ENCODE measurements around the gene PNMT. TPM values are rescaled to one million over a fixed set of nuclear protein-coding genes. Genes with fewer than 3 reads are reported as not detected.

Gene PNMT
- polyA plus RNA-seq, 10 donors, result 2.1 to 5.8 (median 3.5) TPM

DNA sequence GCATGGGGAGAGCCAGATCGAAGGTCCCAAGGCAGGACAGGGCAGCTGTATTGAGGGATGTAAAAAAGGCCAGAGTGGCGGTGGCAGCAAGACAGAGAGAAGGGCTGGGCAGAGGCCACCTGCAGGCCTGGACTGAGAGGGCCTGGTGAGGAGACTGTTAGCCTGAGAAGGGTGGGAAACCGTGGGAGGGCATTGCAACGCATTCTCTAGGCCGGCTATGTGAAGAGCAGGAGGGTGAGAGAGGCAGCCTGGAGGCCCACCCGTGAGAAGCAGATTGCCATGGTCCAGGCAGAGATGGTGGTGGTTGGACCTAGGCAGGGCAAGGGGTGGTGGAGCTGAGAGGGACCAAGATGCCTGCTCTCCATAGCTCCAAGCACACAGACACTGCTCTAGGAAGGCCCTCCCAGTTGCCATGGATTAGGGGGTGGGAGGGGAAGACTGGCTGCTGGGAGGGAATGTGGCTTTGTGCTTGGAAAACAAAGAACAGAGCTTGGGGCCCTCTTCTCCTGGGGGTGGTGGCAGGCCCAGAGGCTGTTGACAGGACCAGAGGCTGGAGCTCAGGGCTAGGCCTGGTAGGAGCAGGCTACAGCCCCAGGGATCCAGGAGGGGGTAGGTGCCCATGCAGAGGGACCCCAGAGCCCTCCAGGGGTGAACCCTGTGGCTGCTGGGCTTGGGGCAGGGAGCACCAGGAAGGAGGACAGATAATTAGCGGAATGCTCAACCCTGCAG is 15.5 kb upstream of the PNMT start:
- DNase-seq, result no peak

DNA sequence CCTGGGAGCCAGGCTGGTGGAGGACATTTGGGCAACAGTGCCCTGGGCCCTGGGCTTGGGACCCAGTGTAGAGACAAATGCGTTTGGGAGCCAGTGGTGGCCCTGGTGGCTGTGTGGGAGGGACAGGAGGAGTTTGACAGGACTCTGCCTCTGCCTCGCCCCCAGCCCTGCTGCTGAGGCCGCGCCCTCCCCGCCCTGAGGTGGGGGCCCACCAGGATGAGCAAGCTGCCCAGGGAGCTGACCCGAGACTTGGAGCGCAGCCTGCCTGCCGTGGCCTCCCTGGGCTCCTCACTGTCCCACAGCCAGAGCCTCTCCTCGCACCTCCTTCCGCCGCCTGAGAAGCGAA is 15.0 kb upstream of the PNMT start:
- DNase-seq, result no peak

DNA sequence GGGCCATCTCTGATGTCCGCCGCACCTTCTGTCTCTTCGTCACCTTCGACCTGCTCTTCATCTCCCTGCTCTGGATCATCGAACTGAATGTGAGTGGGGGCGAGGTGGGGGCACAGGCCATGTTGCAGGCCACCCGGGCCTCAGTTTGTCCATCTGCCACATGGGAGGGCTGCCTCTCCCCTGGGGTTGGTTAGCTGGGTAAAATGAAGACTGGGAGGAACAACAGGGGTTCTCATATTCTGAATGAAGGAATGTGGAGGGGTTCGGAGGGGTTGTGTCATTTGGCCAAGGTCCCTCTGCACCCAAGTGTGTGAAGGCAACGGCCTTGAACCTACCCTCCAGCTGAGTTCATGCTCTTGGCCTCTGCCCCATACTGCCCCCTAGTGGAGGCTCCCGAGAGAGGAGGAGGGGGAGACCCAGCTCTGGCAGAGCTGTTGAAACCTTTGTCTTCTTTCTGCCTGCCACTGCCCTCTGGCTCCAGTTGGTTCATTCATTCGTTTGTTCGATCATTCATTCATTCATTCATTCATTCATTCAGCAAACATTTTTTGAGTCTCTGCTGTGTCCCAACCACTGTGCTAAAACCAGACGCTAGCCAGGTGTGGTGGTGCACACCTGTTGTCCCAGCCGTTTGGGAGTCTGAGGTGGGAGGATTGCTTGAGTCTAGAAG is 14.5 kb upstream of the PNMT start:
- no peak for DNase-seq

DNA sequence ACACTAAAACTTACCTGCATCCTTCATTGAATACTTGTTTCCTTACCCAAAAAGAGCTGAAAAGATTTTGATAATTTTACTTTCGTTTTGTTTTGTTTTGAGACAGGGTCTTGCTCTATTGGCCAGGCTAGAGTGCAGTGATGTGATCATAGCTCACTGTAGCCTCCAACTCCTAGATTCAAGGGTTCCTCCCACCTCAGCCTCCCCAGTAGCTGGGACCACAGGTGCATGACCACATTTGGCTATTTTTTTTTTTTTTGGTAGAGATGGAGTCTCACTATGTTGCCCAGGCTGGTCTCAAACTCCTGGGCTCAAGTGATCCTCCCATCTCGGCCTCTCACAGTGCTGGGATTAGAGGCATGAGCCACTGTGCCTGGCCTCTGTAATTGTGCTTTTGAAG is 13.1 kb upstream of the PNMT start:
- DNase-seq, result no peak

DNA sequence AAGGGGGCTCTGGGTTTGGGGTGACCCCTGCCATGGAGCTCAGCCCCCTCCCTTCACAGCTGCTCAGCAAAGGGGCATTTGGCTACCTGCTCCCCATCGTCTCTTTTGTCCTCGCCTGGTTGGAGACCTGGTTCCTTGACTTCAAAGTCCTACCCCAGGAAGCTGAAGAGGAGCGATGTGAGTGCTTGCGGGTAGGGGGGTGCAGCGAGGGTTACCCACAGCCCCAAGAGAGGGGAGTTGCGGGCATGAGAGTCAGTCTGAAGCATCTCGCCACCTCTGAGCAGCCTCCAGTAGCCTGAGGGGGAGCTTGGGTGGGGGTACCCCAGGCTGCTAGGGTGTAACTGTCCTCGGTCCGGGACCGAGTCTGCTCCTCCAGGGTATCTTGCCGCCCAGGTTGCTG is 9.9 kb upstream of the PNMT start:
- DNase-seq, result no peak

DNA sequence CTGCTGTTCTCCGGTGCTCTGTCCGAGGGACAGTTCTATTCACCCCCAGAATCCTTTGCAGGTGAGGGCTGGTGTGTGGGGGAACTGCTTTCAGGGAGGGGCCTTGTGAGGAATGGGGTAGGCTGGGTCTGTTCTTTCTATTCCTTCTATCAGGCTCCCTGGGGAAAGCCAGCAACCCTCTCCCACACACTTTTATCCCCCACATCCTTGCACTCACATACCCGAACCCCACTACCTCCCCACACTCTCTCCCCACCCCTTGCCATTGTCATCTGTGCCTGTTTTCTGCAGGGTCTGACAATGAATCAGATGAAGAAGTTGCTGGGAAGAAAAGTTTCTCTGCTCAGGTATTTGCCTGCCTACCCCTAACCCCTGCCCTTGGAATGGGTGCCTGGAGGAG is 9.5 kb upstream of the PNMT start:
- DNase-seq, result no peak

DNA sequence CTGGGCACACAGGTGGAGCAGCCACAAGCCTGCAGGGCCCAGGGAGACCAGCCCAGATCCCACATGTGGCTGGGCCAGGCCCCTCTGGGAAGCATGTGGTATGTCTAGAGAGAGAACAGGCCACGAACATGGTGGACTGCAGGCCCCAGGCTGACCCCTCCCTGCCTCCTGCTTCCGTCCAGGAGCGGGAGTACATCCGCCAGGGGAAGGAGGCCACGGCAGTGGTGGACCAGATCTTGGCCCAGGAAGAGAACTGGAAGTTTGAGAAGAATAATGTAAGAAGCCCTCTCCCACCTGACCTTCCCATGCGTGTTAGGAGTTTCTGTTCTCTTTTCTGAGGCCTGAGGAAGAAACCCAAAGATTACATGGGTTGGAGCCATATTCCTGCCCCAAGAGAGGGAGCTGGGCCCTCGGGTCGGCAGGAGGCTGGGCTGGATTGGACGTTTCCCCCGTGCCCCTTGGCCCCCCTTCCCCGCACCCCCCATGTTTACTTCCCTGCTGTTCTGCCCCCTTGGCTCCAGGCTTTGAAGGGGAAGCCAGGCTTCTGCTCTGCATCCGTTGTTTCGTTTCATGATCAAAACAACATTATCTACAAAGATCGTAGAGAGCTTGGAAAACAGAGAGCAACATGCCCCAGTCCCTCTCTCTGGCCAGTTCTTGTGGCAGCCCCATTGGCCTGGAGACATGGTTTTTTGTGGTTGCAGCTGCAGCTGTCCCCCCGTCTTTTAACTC is 8.8 kb upstream of the PNMT start:
- DNase-seq, result no peak

DNA sequence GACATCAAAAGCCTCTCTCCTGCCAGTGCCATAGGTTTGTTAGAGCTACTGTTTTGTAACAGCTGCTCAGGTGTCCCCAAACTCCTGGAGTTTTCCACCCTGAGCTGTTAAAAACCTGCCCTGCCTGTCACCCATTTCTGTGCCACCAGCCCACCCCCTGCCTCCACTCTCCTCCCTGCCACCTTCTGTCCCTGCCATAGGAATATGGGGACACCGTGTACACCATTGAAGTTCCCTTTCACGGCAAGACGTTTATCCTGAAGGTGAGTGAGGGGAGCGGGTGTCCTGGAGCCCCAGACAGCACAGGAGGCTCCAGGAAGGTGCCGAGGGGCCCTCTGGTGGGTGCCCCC is 8.3 kb upstream of the PNMT start:
- no peak for DNase-seq

DNA sequence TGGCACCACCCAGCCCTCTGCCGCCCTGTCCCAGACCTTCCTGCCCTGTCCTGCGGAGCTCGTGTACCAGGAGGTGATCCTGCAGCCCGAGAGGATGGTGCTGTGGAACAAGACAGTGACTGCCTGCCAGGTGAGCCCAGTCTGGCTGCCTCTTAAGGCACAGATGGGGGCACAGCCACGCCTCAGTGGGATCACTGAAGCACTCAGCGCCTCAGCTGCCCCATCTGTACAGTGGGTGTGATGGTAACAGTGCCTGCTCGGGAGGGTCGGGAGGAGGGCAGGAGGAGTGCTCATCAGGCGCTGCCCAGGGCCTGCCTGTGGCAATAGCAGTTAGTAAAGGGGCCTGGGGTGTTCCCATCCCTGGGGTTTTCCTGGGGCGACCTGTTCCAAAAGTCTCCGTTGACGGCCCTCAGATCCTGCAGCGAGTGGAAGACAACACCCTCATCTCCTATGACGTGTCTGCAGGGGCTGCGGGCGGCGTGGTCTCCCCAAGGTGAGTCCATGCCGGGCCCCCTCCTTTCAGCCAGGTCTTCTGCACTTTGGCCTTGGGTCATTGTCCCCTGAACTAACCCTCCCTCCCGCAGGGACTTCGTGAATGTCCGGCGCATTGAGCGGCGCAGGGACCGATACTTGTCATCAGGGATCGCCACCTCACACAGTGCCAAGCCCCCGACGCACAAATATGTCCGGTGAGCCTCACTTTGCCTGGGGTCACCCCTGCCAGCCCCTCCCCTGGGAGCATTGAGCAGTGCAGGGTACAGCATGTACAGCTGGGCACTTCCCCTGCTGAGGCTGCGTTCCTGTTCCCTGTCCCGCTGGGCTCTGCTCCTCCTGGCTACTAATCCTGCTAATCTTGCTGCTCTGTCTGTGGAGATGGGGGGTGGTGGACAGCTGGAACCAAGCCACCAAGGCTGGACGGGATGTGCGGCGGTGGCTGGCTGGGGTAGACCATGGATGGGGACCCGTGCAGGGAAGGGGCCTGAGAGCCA is 7.6 kb upstream of the PNMT start:
- DNase-seq, result no peak

DNA sequence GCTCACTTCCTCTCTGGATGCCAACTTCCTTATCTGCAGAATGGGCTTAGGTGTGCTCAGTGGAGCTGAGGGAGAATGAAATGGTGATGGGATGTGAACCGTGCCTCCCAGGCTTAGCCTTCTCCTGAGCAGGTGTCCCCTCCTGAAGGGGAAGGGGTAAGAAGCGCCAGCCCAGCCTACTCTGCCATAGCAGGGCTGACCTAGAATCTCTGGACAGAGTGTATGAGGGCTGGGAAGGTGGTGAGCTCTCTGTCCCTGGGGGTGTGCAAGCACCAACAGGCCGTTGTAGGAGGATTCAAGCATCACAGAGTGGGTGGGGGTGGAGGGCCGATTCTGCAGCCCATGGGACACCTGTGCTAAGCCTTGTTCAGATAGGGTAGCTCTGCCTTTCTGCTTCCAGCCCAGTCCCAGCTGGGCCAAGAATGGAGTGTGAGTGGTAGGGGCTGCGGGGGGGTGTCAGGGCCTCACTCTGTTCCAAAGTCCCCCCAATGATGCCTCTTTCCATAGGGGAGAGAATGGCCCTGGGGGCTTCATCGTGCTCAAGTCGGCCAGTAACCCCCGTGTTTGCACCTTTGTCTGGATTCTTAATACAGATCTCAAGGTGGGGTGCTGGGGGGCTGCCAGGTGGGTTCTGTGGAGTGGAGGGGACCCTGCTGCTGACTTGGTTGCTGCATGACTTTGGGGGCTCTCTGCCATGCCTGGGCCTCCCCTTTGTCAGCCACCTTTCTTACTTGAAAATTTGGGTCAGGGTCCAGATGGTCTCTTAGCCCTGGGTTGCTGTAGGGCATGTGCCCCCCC is 6.3 kb upstream of the PNMT start:
- DNase-seq, result no peak

DNA sequence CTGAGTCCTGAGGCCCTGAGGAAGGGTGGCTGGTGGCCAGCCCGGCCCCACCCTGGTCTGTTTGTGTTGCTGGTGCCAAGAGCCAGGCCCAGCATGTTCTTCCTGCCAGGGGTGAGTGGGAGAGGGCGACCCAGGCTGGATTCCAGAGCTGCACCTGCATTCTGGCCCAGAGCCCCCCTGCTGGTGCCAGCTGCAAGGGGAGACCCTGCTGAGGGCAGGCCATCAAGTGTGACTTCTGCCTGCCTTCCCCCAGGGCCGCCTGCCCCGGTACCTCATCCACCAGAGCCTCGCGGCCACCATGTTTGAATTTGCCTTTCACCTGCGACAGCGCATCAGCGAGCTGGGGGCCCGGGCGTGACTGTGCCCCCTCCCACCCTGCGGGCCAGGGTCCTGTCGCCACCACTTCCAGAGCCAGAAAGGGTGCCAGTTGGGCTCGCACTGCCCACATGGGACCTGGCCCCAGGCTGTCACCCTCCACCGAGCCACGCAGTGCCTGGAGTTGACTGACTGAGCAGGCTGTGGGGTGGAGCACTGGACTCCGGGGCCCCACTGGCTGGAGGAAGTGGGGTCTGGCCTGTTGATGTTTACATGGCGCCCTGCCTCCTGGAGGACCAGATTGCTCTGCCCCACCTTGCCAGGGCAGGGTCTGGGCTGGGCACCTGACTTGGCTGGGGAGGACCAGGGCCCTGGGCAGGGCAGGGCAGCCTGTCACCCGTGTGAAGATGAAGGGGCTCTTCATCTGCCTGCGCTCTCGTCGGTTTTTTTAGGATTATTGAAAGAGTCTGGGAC is 5.5 kb upstream of the PNMT start:
- no peak for DNase-seq

DNA sequence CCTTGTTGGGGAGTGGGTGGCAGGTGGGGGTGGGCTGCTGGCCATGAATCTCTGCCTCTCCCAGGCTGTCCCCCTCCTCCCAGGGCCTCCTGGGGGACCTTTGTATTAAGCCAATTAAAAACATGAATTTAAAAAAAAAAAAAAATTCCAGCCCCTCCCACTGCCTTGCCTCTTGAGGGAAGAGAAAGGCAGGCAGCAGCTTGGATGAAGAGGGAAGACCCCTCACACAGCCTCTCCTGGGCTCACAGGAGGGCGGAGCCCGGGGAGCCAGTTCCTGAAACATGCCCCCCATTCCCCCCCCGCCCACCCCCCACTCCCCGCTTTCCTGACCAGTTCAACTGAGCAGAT is 4.9 kb upstream of the PNMT start:
- DNase-seq, result no peak

DNA sequence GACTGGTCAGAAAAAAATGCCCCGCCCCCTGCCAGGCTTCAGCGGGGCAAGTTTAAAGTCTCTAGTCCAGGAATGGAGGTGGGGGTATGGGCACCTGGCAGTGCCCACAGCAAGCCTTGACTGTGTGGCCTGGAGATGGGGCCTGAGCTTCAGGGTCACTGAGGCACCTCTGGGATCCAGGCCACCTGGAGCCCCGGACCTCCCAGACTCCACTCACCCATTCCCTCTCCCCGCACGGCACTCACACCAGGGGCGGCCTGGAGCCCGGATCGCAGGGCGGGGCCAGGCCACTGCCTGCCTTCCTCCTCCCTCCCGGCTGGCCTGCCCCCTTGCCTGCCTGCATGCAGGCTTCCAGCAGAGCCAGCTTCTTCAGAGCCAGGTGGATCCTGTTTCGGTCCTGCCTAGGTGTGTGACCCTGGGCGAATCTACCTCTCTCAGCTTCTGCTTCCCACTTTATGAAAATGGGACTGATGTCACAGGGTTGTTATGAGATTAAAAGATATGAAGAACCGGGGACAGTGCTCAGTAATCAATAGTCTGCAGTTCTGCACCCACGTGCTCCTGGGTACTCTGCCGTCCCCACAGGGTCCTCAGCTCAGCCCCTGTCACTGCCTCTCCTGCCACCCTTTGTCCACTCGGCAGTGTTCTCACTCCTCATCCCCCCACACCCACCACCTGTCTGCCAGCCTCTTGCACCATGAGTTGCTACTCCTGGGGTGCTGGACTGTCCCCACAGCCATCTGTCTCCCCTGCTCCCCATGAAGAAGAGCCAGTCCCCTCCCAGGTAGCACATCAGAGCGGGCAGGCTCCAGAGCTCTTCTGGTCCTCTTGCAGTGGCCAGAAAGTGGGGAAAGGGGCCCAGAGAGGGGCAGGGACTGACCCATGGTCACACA is 4.3 kb upstream of the PNMT start:
- DNase-seq, result no peak

DNA sequence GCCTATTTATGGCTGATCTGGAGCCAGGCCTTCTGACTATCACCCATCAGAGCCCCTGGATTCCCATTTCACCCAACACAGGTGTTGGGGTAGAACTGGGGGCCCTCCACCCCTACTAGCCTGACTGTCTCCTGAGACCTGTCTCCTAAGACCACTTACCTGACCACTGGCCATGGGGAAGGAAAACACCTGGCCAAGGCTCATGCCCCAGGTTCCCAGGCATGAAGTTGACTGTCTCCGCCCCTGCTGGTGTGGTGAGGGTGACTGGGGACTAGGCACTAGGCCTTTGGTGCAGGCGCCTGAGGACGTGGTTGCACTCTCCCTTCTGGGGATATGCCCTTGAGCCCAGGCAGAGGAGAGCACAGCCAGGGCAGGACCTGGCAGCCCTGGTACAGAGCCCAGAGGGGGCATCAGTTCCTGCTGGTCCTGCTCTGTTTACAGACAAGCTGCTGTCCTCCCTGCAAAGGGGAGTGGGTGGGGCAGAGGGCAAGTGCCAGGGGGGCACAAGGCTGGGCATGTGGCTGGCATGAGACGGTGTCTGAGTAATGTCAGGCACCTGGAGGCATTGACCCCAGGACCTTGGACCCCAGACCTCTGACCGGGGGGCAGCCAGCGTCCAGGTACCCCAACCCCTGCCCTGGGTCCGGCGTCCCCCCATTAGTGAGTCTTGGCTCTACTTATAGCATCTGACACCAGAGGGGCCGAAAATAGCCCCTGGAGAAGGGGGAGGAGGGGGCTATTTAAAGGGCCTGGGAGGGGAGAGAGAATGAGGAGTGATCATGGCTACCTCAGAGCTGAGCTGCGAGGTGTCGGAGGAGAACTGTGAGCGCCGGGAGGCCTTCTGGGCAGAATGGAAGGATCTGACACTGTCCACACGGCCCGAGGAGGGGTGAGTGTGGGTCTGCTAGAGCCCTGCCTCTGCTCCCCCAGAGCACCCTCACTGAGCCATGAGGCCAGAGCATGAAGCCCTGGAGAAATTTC is 3.4 kb upstream of the PNMT start, which contains the start of gene TCAP:
TSS of gene TCAP (plus strand) at position 769 of the 981 bp plus-strand sequence. CDS start at position 780, 11 bp downstream.
- peak in 1 of 3 donors; percentile 45 for DNase-seq

DNA sequence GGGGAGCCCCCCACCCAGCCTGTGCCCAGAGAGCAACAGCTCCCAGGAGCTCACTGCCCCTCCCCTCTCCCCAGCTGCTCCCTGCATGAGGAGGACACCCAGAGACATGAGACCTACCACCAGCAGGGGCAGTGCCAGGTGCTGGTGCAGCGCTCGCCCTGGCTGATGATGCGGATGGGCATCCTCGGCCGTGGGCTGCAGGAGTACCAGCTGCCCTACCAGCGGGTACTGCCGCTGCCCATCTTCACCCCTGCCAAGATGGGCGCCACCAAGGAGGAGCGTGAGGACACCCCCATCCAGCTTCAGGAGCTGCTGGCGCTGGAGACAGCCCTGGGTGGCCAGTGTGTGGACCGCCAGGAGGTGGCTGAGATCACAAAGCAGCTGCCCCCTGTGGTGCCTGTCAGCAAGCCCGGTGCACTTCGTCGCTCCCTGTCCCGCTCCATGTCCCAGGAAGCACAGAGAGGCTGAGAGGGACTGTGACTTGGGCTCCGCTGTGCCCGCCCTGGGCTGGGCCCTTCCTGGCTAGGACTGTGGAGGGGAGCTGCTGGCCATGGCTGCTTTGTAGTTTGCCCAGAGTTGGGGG is 2.5 kb upstream of the PNMT start:
- no peak for DNase-seq

DNA sequence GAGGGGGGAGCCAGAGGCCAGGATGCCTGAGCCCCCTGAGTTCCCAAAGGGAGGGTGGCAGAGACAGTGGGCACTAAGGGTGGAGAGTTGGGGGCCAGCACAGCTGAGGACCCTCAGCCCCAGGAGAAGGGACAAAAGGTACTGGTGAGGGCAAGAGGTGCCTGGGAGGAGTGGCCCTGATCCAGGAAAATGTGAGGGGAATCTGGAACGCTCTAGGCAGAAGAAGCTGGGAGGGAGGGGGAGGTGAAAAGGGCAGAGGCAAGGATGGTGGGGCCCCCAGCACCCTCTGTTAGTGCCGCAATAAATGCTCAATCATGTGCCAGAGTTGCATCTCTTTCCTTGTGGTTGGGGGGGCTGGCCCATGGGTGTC is 2.0 kb upstream of the PNMT start:
- DNase-seq, result no peak

DNA sequence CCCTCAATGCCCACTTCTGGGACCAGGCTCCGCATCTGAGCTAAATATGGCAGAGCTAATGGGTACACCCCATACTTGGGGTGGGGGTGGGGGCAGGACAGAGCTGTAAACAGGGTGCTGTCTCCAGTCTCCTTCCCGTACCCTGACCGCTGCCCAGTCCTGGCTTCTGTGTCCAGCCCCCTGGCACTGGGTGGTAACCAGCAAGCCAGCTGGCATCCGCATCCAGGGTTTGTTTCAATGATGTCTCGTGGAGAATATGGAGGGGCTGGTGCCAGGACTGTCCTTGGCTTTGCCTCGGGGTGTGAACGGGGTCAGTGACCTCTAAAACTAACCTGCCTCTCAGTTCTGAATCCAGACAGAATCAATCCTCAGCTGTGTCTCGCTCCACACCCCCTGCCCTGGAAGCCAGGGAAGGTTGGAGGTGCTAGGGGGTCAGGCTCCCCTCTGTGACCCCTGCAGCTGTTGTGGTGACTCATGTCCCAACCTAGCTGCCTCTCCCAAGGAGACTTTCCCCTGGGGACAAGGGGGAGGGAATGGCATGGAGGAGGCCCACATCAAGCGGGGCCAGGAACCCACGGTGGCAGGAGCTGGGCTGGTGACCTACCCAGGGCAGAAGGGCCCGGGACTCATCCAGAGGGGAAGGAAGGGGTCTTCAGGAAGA is 1.5 kb upstream of the PNMT start:
- no peak for DNase-seq
